Left ventricle myocardium inferior (tissue), 1 donor: Measurements from ENCODE around the gene PIK3R5. TPM values are rescaled to one million over a fixed set of nuclear protein-coding genes. Genes with fewer than 3 reads are reported as not detected.

Experiments
- DNase-seq: peaks from one replicate; pipeline ENCODE4 v3.0.0-alpha.2; 2020
- H3K27ac ChIP-seq: fragments of 200-600 bp; replicated peaks from 2 replicates; pipeline ENCODE4 v1.8.0; 2021
- H3K27me3 ChIP-seq: fragments of 200-600 bp; 2 replicates; pipeline ENCODE4 v1.8.0; 2021; ENCODE audit warnings: low read depth
- H3K36me3 ChIP-seq: fragments of 200-600 bp; 2 replicates; pipeline ENCODE4 v1.8.0; 2021
- H3K4me1 ChIP-seq: fragments of 200-600 bp; 2 replicates; pipeline ENCODE4 v1.8.0; 2021
- H3K4me3 ChIP-seq: fragments of 200-600 bp; 2 replicates; pipeline ENCODE4 v1.8.0; 2021; ENCODE audit warnings: mild to moderate bottlenecking, moderate library complexity
- H3K9me3 ChIP-seq: fragments of 200-600 bp; replicated peaks from 2 replicates; pipeline ENCODE4 v1.8.0; 2021
- intact Hi-C: fragments of 100-400 bp; cut with micrococcal nuclease; formaldehyde crosslinking; loops from one replicate; pipeline ENCODE4 v1.11.0; 2022
- total RNA-seq: library from RNA; stranded (reverse); fragmentation: NEBNext Ultra II Directional; extraction: Animal tissue kit (Norgen Biotek cat#: 25700); gene quantifications from one replicate; pipeline ENCODE4 v1.2.1, GENCODE V29; 2021
- TF ChIP-seq, protein P1 (sequence below): fragments of 200-600 bp; IDR thresholded peaks from 2 replicates; pipeline ENCODE4 v1.8.0; 2021; ENCODE audit warnings: antibody characterized with exemption, mild to moderate bottlenecking, borderline replicate concordance
- donor health status: DM: no; HTN: yes; CAD: no; lungs with severe emphysema.

The PIK3R5 gene
- total RNA-seq, 1 donor from 2014 or later = 2.7 TPM

DNA sequence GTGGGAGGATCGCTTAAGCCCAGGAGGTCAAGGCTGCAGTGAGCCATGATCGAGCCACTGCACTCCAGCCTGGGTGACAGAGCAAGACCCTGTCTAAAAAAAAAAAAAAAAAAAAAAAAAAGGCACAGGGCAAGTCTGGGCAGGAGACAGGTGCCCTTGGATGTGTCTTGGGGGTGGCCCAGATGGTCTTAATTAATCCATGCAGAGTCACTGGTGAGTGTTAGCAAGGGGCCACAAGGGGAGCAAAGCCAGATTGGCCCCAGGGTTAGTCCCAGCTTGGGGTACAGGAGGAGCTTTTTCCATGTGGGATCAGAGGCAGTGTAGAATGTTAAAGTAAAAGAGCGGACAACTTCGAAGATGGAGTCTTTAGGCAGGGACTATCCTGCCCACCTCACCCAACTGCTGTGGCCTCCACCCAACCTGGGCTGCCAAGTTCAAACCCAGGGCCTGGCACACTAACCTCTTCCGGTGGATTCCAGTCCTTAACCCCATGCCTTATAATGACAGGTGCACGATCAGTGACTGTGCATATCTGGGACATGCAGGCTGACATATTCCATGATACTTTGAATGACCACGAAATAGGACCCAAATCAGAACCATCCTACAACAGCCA, 134.2 kb downstream of the PIK3R5 start:
- intact Hi-C loops = no loop called here
- Histone ChIP-seq H3K9me3 (no peaks in the 10 kb centered on the region), H3K27me3 (peaks cover 42% of the 10 kb centered on the region)

DNA sequence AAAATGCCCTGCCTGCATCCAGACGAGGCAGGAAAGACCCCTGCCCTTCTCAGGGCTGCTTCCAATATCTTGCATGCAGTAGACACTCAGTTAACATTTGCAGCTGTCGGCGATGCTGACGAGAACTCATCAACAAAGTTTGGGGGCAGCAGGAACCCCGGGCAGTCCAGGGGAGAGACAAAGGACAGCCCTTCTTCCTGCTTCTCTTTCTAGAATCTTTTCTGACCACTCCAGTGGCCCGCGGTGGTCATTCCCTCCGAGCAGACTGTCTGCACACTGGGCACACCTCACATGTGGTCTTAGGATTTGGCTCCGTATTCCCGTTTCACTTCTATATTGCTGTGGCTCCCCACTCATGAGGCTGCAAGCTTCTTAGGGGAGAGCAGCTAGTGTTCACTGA, 135.4 kb downstream of the PIK3R5 start:
- no peaks in the 10 kb centered on the region for H3K9me3 ChIP-seq
- peaks cover 38% of the 10 kb centered on the region for H3K27me3 ChIP-seq
- no peak for DNase-seq
- TF ChIP-seq, protein P1, sequence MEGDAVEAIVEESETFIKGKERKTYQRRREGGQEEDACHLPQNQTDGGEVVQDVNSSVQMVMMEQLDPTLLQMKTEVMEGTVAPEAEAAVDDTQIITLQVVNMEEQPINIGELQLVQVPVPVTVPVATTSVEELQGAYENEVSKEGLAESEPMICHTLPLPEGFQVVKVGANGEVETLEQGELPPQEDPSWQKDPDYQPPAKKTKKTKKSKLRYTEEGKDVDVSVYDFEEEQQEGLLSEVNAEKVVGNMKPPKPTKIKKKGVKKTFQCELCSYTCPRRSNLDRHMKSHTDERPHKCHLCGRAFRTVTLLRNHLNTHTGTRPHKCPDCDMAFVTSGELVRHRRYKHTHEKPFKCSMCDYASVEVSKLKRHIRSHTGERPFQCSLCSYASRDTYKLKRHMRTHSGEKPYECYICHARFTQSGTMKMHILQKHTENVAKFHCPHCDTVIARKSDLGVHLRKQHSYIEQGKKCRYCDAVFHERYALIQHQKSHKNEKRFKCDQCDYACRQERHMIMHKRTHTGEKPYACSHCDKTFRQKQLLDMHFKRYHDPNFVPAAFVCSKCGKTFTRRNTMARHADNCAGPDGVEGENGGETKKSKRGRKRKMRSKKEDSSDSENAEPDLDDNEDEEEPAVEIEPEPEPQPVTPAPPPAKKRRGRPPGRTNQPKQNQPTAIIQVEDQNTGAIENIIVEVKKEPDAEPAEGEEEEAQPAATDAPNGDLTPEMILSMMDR = no peak
- peaks cover under 1% of the 10 kb centered on the region for H3K36me3 ChIP-seq
- no peaks in the 10 kb centered on the region for H3K4me1 ChIP-seq
- intact Hi-C loops = no loop called here
- no peak overlapping the region for H3K27ac ChIP-seq
- H3K4me3 ChIP-seq = no peak overlapping the region

More for the DNA sequence above, 134.2 kb downstream of the PIK3R5 start:
- Histone ChIP-seq H3K36me3 (peaks cover 5% of the 10 kb centered on the region), H3K27ac (no peak overlapping the region), H3K4me3 (no peak overlapping the region), H3K4me1 (no peaks in the 10 kb centered on the region)
- TF ChIP-seq, protein P1 = no peak
- no peak for DNase-seq

DNA sequence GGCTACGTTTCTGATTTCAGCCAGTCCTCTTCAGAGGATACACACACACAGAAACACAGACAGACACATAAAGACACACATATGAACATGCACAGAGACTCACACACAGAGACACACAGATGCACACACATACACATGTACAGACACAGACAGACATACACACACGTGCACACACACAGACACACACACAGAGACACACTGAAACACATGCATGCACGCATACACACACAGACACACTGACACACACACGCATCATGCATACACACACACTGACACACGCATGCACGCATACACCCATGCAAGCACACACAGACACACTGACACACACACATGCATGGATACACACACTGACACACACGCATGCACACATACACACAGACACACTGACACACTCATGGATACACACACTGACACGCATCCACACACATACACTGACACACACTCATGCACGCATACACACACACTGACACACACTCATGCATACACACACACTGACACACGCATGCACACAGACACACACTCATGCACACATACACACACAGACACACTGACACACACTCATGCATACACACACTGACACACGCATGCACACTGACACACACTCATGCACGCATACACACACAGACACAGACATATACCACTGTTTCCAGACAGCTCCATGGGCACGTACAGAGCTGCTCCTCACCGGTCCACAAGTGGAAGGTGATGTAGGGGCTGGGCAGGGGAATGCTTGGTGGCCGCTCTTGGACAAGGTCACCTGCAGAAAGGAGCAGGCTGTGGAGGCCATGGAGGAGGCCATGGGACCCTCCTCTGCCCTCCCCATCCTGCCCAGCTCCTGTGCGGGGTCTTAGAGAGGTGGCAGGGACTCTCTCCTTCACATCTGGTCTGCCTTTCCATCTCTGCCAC, 136.2 kb downstream of the PIK3R5 start:
- TF ChIP-seq, protein P1 = no peak

More for the DNA sequence above, 136.2 kb downstream of the PIK3R5 start:
- no peak overlapping the region for H3K27ac ChIP-seq
- H3K27me3 ChIP-seq = peaks cover 38% of the 10 kb centered on the region
- intact Hi-C loops = no loop called here
- no peaks in the 10 kb centered on the region for H3K4me1 ChIP-seq
- DNase-seq = no peak
- peaks cover 8% of the 10 kb centered on the region for H3K9me3 ChIP-seq
- H3K4me3 ChIP-seq = no peak overlapping the region
- H3K36me3 ChIP-seq = peaks cover 5% of the 10 kb centered on the region

Other genes with a start within 250 kb of the PIK3R5 start
- not detected for gene CCDC42, start 220.9 kb downstream of the PIK3R5 start, total RNA-seq
- gene SPDYE4, start 207.2 kb downstream of the PIK3R5 start, total RNA-seq = not detected
- not detected for gene MFSD6L, start 166.3 kb downstream of the PIK3R5 start, total RNA-seq
- gene PIK3R6, start 98.0 kb downstream of the PIK3R5 start, total RNA-seq = 1.2 TPM
- 60.3 TPM for gene NTN1, start 55.8 kb upstream of the PIK3R5 start, total RNA-seq